CD4-positive, alpha-beta T cell (primary cell): ENCODE measurements around the gene GPS2. TPM values are rescaled to one million over a fixed set of nuclear protein-coding genes. Genes with fewer than 3 reads are reported as not detected.

Experiments used
- ATAC-seq: fragments of 200-7000 bp; cut with Tn5 transposase; one replicate; pipeline ENCODE4 v1.10.0; 2022; ENCODE audit warnings: mild to moderate bottlenecking; ENCODE audit not compliant: poor library complexity
- CTCF ChIA-PET: fragments of 350-600 bp; sonication (Branson Sonifier 250); formaldehyde crosslinking; loops from one replicate; lab custom pipeline; 2021; ENCODE audit warnings: antibody characterized with exemption, inconsistent platforms; lab: Charles Lee
- POLR2A ChIA-PET: fragments of 350-600 bp; sonication (Branson Sonifier 250); formaldehyde crosslinking; loops from one replicate; lab custom pipeline; 2021; ENCODE audit warnings: antibody characterized with exemption, inconsistent platforms; lab: Charles Lee
- DNase-seq, 14 experiments: peaks; one replicate each; pipeline ENCODE4 v3.0.0-alpha.2; 2013 to 2020; ENCODE audit warnings: mixed read lengths in 2 of 14
- H3K27ac ChIP-seq, 2 donors: one replicate each; pipeline versions ENCODE4 v1.5.1 to v1.7.0; 2013; ENCODE audit warnings: low read length in 2 of 2, low read depth in 1 of 2, mild to moderate bottlenecking in 1 of 2
- H3K27me3 ChIP-seq, 2 experiments: 1 replicate in 1 of 2; 2 replicates in 1 of 2; pipeline versions ENCODE4 v1.6.1 to v1.7.0; 2013; ENCODE audit warnings: low read length in 2 of 2, control low read depth in 1 of 2, mild to moderate bottlenecking in 1 of 2, moderate library complexity in 1 of 2; ENCODE audit not compliant: insufficient read depth in 2 of 2, control insufficient read depth in 1 of 2
- H3K36me3 ChIP-seq: one replicate; pipeline ENCODE4 v1.6.1; 2013; ENCODE audit warnings: low read length, control low read depth; ENCODE audit not compliant: insufficient read depth
- H3K4me1 ChIP-seq: one replicate; pipeline ENCODE4 v1.6.1; 2013; ENCODE audit warnings: low read length, control low read depth; ENCODE audit not compliant: insufficient read depth
- H3K4me3 ChIP-seq: one replicate; pipeline ENCODE4 v1.5.1; 2013; ENCODE audit warnings: mild to moderate bottlenecking, low read length, moderate library complexity
- H3K9me3 ChIP-seq, 2 experiments: 1 replicate in 1 of 2; 2 replicates in 1 of 2; pipeline versions ENCODE4 v1.6.1 to v1.7.0; 2013; ENCODE audit warnings: low read length in 2 of 2, mild to moderate bottlenecking in 2 of 2, control low read depth in 1 of 2, moderate library complexity in 1 of 2; ENCODE audit not compliant: control insufficient read depth in 1 of 2, insufficient read depth in 1 of 2
- H3K27ac Mint-ChIP-seq: one replicate; pipeline ENCODE4 v1.8.0; 2020; ENCODE audit warnings: mixed read lengths
- H3K27me3 Mint-ChIP-seq: one replicate; pipeline ENCODE4 v1.8.0; 2021; ENCODE audit warnings: mixed read lengths
- H3K36me3 Mint-ChIP-seq: one replicate; pipeline ENCODE4 v1.8.0; 2021; ENCODE audit warnings: low read depth, mixed read lengths
- H3K4me1 Mint-ChIP-seq: one replicate; pipeline ENCODE4 v1.8.0; 2021; ENCODE audit warnings: low read depth, mixed read lengths
- H3K4me3 Mint-ChIP-seq: one replicate; pipeline ENCODE4 v1.8.0; 2020; ENCODE audit warnings: mild to moderate bottlenecking, mixed read lengths
- H3K9me3 Mint-ChIP-seq: one replicate; pipeline ENCODE4 v1.8.0; 2020; ENCODE audit warnings: mixed read lengths
- CTCF ChIP-seq: fragments of 200-600 bp; IDR thresholded peaks from one replicate; pipeline ENCODE4 v1.8.0; 2022; ENCODE audit warnings: antibody characterized with exemption, mild to moderate bottlenecking
- intact Hi-C, 2 experiments: fragments of 100-400 bp; cut with DNase I in 1 of 2; cut with micrococcal nuclease in 1 of 2; formaldehyde crosslinking; loops; one replicate each; pipeline versions ENCODE4 v1.15.1 to v1.9.0; 2023 to 2025; cut with DNase I, micrococcal nuclease
- total RNA-seq, 174 experiments: library from RNA in 2 of 174; stranded (reverse) in 2 of 174; gene quantifications; one replicate each; pipeline ENCODE4 v1.2.3 and lab custom pipeline; 2021 to 2026

GPS2 gene
- total RNA-seq, 2 experiments from 2014 or later, result 122 to 140 TPM

- no peak for TF ChIP-seq CTCF
- intact Hi-C loops, result loop anchor here (1.0 to 10.0 kb wide), 4 partner anchors 12 to 526 kb away; partner anchors contain the start of genes CYB5D1 (in 1 of the 2), GPS2 (in 1 of the 2), NAA38 (in 1 of the 2) and TMEM88 (in 1 of the 2)
- Mint-ChIP-seq H3K36me3 (peaks cover 27% of the 10 kb centered on the region), H3K4me3 (peak within 1 kb of the TSS; percentile 90), H3K9me3 (no peaks in the 10 kb centered on the region), H3K4me1 (peaks cover 47% of the 10 kb centered on the region), H3K27ac (peak within 1 kb of the TSS; percentile 88), H3K27me3 (no peaks in the 10 kb centered on the region)
- CTCF ChIA-PET, result interaction anchor here (0.7 to 1.5 kb wide), 8 partner anchors 15 to 232 kb away, joined by 3 to 5 read pairs (median 4); partner anchors contain the start of genes SENP3 and SLC2A4
- DNase-seq (peak in 7 of 14 experiments; percentile 17 to 70 (median 27)), ATAC-seq (peak; percentile 45)
- Histone ChIP-seq H3K36me3 (peaks cover 20% of the 10 kb centered on the region), H3K4me3 (peak within 1 kb of the TSS; percentile 64), H3K9me3 (no peaks in the 10 kb centered on the region), H3K27ac (peak within 1 kb of the TSS; percentile 80 to 92), H3K4me1 (peaks cover 58% of the 10 kb centered on the region), H3K27me3 (no peaks in the 10 kb centered on the region)
- POLR2A ChIA-PET, result interaction anchor here (0.8 to 4.1 kb wide), 22 partner anchors 8 to 358 kb away, joined by 3 to 46 read pairs (median 8); partner anchors contain the start of genes ACADVL, ACAP1, DLG4 and FXR2
Measured at GRCh38 chr17:7328840-7329373, 13.7 kb upstream of the GPS2 start, which contains the start of gene NEURL4. Gene NEURL4 (minus strand): TSS chr17:7329335. CDS start chr17:7329312, 23 bp downstream.

- peaks cover 42% of the 10 kb centered on the region for H3K4me1 Mint-ChIP-seq
- H3K27me3 Mint-ChIP-seq, result no peaks in the 10 kb centered on the region
- ATAC-seq, result no peak
- CTCF ChIA-PET, result interaction anchor here (0.9 kb wide), 1 partner anchor 14 kb away, joined by 3 read pairs; no protein-coding TSS in a partner anchor
- peaks cover 36% of the 10 kb centered on the region for H3K36me3 Mint-ChIP-seq
- POLR2A ChIA-PET, result interaction anchor here (1.4 to 4.1 kb wide), 5 partner anchors 9 to 156 kb away, joined by 3 to 46 read pairs (median 18); partner anchors contain the start of genes ACAP1, GPS2 and POLR2A
- no peak for TF ChIP-seq CTCF
- peak overlapping the region in 1 of 2 donors; percentile 80 for H3K27ac ChIP-seq
- peaks cover 56% of the 10 kb centered on the region for H3K4me1 ChIP-seq
- peak overlapping the region; percentile 74 for H3K4me3 Mint-ChIP-seq
- peak overlapping the region; percentile 88 for H3K27ac Mint-ChIP-seq
- no peaks in the 10 kb centered on the region for H3K9me3 Mint-ChIP-seq
- DNase-seq, result no peak
- H3K36me3 ChIP-seq, result peaks cover 29% of the 10 kb centered on the region
- H3K4me3 ChIP-seq, result no peak overlapping the region
- intact Hi-C loops, result loop anchor here (1.0 to 10.0 kb wide), 4 partner anchors 11 to 527 kb away; partner anchors contain the start of genes CYB5D1 (in 1 of the 2), GPS2 (in 1 of the 2), NAA38 (in 1 of the 2) and TMEM88 (in 1 of the 2)
- no peaks in the 10 kb centered on the region for H3K9me3 ChIP-seq
- no peaks in the 10 kb centered on the region for H3K27me3 ChIP-seq
Measured at GRCh38 chr17:7328009-7328408, 12.8 kb upstream of the GPS2 start.

- intact Hi-C loops, result loop anchor here in 1 of 2 experiments (10.0 kb wide), 1 partner anchor 527 kb away; the partner anchor contains the start of genes CYB5D1, NAA38 and TMEM88
- H3K36me3 ChIP-seq, result peaks cover 35% of the 10 kb centered on the region
- H3K4me3 ChIP-seq, result no peak overlapping the region
- H3K9me3 Mint-ChIP-seq, result no peaks in the 10 kb centered on the region
- ChIA-PET POLR2A (interaction anchor here (3.4 to 4.1 kb wide), 2 partner anchors 9 to 17 kb away, joined by 14 to 21 read pairs; partner anchors contain the start of gene ACAP1), CTCF (interaction anchor here (1.0 kb wide), 1 partner anchor 24 kb away, joined by 3 read pairs; no protein-coding TSS in a partner anchor)
- no peak overlapping the region for H3K27ac ChIP-seq
- H3K27ac Mint-ChIP-seq, result peak overlapping the region; percentile 88
- H3K27me3 Mint-ChIP-seq, result no peaks in the 10 kb centered on the region
- no peaks in the 10 kb centered on the region for H3K27me3 ChIP-seq
- TF ChIP-seq CTCF, result no peak
- ATAC-seq (no peak), DNase-seq (peak in 1 of 14 experiments; percentile 34)
- H3K4me3 Mint-ChIP-seq, result peak overlapping the region; percentile 74
- peaks cover 37% of the 10 kb centered on the region for H3K4me1 Mint-ChIP-seq
- peaks cover 54% of the 10 kb centered on the region for H3K4me1 ChIP-seq
- no peaks in the 10 kb centered on the region for H3K9me3 ChIP-seq
- peaks cover 41% of the 10 kb centered on the region for H3K36me3 Mint-ChIP-seq
Measured at GRCh38 chr17:7327501-7327900, 12.3 kb upstream of the GPS2 start.
